ENCODE measurements around the gene NHSL1.

The NHSL1 gene

GRCh38 chr6:138410972-138411880 is 88.1 kb downstream of the NHSL1 start:
- no peak overlapping the region for H3K27ac ChIP-seq (ENCODE audit: low read length)
- H3K27me3 ChIP-seq (replicated peaks; ENCODE audit: insufficient read depth, low read length), result no peaks in the 10 kb centered on the region
- H3K9me3 ChIP-seq (replicated peaks; ENCODE audit: insufficient read depth, low read length), result no peaks in the 10 kb centered on the region
- TF ChIP-seq CTCF (IDR thresholded peaks at IDR 0.05; ENCODE audit: low read length) (no peak), EZH2phosphoT487 (IDR thresholded peaks at IDR 0.05; ENCODE audit: low read length) (no peak)
- no peak overlapping the region for H3K4me3 ChIP-seq (ENCODE audit: low read length)
- no peaks in the 10 kb centered on the region for H3K9me2 ChIP-seq (replicated peaks; ENCODE audit: insufficient read depth, low read length)
- H3K4me2 ChIP-seq (ENCODE audit: low read depth, low read length), result no peak overlapping the region
- no peaks in the 10 kb centered on the region for H3K79me2 ChIP-seq (ENCODE audit: low read length)
- no peak overlapping the region for H3K9ac ChIP-seq (ENCODE audit: low read length)
- H4K20me1 ChIP-seq (ENCODE audit: insufficient read depth, low read length), result no peaks in the 10 kb centered on the region
- H3F3A ChIP-seq (ENCODE audit: insufficient read depth, low read length), result no peaks in the 10 kb centered on the region
- DNase-seq, result no peak
- no peaks in the 10 kb centered on the region for H3K4me1 ChIP-seq (ENCODE audit: low read length)
- no peaks in the 10 kb centered on the region for H3K36me3 ChIP-seq (replicated peaks; ENCODE audit: insufficient read depth, low read length)
- H2AFZ ChIP-seq (ENCODE audit: low read length), result no peak overlapping the region

- H3K27me3 ChIP-seq (replicated peaks; ENCODE audit: insufficient read depth, low read length), result no peaks in the 10 kb centered on the region
- no peak overlapping the region for H3K9ac ChIP-seq (ENCODE audit: low read length)
- H3F3A ChIP-seq (ENCODE audit: insufficient read depth, low read length), result peaks cover 2% of the 10 kb centered on the region; the same call in 1 of the 2 replicates
- H3K9me3 ChIP-seq (replicated peaks; ENCODE audit: insufficient read depth, low read length), result no peaks in the 10 kb centered on the region
- no peaks in the 10 kb centered on the region for H3K9me2 ChIP-seq (replicated peaks; ENCODE audit: insufficient read depth, low read length)
- no peak overlapping the region for H3K4me3 ChIP-seq (ENCODE audit: low read length)
- no peaks in the 10 kb centered on the region for H3K79me2 ChIP-seq (ENCODE audit: low read length)
- DNase-seq, result no peak
- TF ChIP-seq EZH2 (optimal IDR thresholded peaks at IDR 0.05; ENCODE audit: low read depth, low read length), result no peak
- TF ChIP-seq EZH2phosphoT487 (IDR thresholded peaks at IDR 0.05; ENCODE audit: low read length), result no peak
- TF ChIP-seq CTCF (IDR thresholded peaks at IDR 0.05; ENCODE audit: low read length), result no peak
- H2AFZ ChIP-seq (ENCODE audit: low read length), result no peak overlapping the region
- H4K20me1 ChIP-seq (ENCODE audit: insufficient read depth, low read length), result no peaks in the 10 kb centered on the region
- H3K36me3 ChIP-seq (replicated peaks; ENCODE audit: insufficient read depth, low read length), result no peaks in the 10 kb centered on the region
- H3K4me2 ChIP-seq (ENCODE audit: low read depth, low read length), result no peak overlapping the region
- H3K27ac ChIP-seq (ENCODE audit: low read length), result no peak overlapping the region
- H3K4me1 ChIP-seq (ENCODE audit: low read length), result no peaks in the 10 kb centered on the region
Observed at GRCh38 chr6:138410048-138410735, 89.1 kb downstream of the NHSL1 start.

DNA sequence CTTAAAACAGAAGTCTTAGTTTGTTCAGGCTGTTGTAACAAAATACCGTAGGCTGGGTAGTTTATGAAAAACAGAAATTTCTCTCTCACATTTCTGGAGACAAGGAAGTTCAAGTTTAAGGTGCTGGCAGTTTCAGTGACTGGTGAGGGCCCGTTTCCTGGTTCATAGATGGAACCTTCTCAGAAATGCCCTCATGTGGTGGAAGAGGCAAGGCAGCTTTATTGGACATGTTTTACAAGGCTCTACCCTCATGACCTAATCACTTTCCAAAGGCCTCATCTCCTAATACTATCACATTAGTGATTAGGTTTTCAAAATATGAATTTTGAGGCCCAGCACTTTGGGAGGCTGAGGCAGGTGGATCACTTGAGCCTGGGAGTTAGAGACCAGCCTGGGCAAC is 92.9 kb downstream of the NHSL1 start:
- peaks cover 5% of the 10 kb centered on the region; the same call in 1 of the 2 replicates for H3F3A ChIP-seq (ENCODE audit: insufficient read depth, low read length)
- H3K27me3 ChIP-seq (replicated peaks; ENCODE audit: insufficient read depth, low read length), result no peaks in the 10 kb centered on the region
- no peak overlapping the region for H2AFZ ChIP-seq (ENCODE audit: low read length)
- no peak overlapping the region for H3K27ac ChIP-seq (ENCODE audit: low read length)
- no peaks in the 10 kb centered on the region for H3K4me1 ChIP-seq (ENCODE audit: low read length)
- no peak for DNase-seq
- H3K79me2 ChIP-seq (ENCODE audit: low read length), result no peaks in the 10 kb centered on the region
- no peaks in the 10 kb centered on the region for H3K9me3 ChIP-seq (replicated peaks; ENCODE audit: insufficient read depth, low read length)
- no peak overlapping the region for H3K4me2 ChIP-seq (ENCODE audit: low read depth, low read length)
- H3K9me2 ChIP-seq (replicated peaks; ENCODE audit: insufficient read depth, low read length), result no peaks in the 10 kb centered on the region
- no peak overlapping the region for H3K4me3 ChIP-seq (ENCODE audit: low read length)
- no peak overlapping the region for H3K9ac ChIP-seq (ENCODE audit: low read length)
- no peaks in the 10 kb centered on the region for H3K36me3 ChIP-seq (replicated peaks; ENCODE audit: insufficient read depth, low read length)
- TF ChIP-seq EZH2phosphoT487 (IDR thresholded peaks at IDR 0.05; ENCODE audit: low read length) (no peak), CTCF (IDR thresholded peaks at IDR 0.05; ENCODE audit: low read length) (no peak), EZH2 (optimal IDR thresholded peaks at IDR 0.05; ENCODE audit: low read depth, low read length) (no peak)
- no peaks in the 10 kb centered on the region for H4K20me1 ChIP-seq (ENCODE audit: insufficient read depth, low read length)

All from MM.1S (cell line).